NCI-H1105 (cell line): Measurements from ENCODE around the gene RGS1.

ENCODE experiments used
- DNase-seq: peaks from one replicate; lab custom pipeline; 2025; lab: John Stamatoyannopoulos, UW

RGS1 gene

GRCh38 chr1:192581131-192581927 is 5.8 kb downstream of the RGS1 start:
- DNase-seq = no peak

- no peak for DNase-seq
These were observed 9.3 kb downstream of the RGS1 start for GRCh38 chr1:192584866-192585265.

- no peak for DNase-seq
These were observed 12.1 kb downstream of the RGS1 start for GRCh38 chr1:192587386-192588266.

GRCh38 chr1:192588546-192588945 is 13.0 kb downstream of the RGS1 start:
- DNase-seq = no peak

- DNase-seq = no peak
These were observed 14.2 kb downstream of the RGS1 start for GRCh38 chr1:192589813-192590212.

- no peak for DNase-seq
These were observed 16.9 kb downstream of the RGS1 start for GRCh38 chr1:192592517-192592916.

- DNase-seq = no peak
These were observed 17.6 kb downstream of the RGS1 start for GRCh38 chr1:192592981-192593708.

GRCh38 chr1:192595299-192595698 is 19.7 kb downstream of the RGS1 start:
- DNase-seq = no peak

- DNase-seq = no peak
These were observed 23.0 kb downstream of the RGS1 start for GRCh38 chr1:192598589-192598988.

- DNase-seq = no peak
These were observed 24.7 kb downstream of the RGS1 start for GRCh38 chr1:192600275-192600674.

- no peak for DNase-seq
These were observed 25.6 kb downstream of the RGS1 start for GRCh38 chr1:192601143-192601542.

- no peak for DNase-seq
These were observed 26.0 kb downstream of the RGS1 start for GRCh38 chr1:192601567-192601966.

- no peak for DNase-seq
These were observed 27.2 kb downstream of the RGS1 start for GRCh38 chr1:192602757-192603156.

GRCh38 chr1:192603218-192603787 is 27.7 kb downstream of the RGS1 start:
- no peak for DNase-seq

- DNase-seq = no peak
These were observed 29.5 kb downstream of the RGS1 start for GRCh38 chr1:192604979-192605620.

- no peak for DNase-seq
These were observed 33.1 kb downstream of the RGS1 start for GRCh38 chr1:192608671-192609070.

- DNase-seq = no peak
These were observed 33.8 kb downstream of the RGS1 start for GRCh38 chr1:192609110-192610079.

- peak; percentile 27 for DNase-seq
These were observed 34.7 kb downstream of the RGS1 start for GRCh38 chr1:192610112-192610889.

GRCh38 chr1:192615055-192615454 is 39.5 kb downstream of the RGS1 start:
- no peak for DNase-seq
